OCI-LY1 (cell line): ENCODE measurements around the gene EPAS1.

ENCODE experiments used
- CTCF ChIP-seq: fragments of 200-600 bp; sonication (generic), shearing (Covaris generic); IDR thresholded peaks from 2 replicates; pipeline ENCODE4 v1.5.1; 2017; ENCODE audit warnings: mild to moderate bottlenecking, antibody characterized with exemption, low read length, moderate library complexity, mixed read lengths
- EZH2 ChIP-seq: fragments of 200-600 bp; sonication (generic), shearing (Covaris generic); IDR thresholded peaks from 2 replicates; pipeline ENCODE4 v1.8.0; 2017; ENCODE audit warnings: borderline replicate concordance, mixed run types, mild to moderate bottlenecking, antibody characterized with exemption, low read length, moderate library complexity, mixed read lengths

GRCh38 chr2:46286715-46287114 lies 10.5 kb upstream of the EPAS1 start:
- TF ChIP-seq CTCF (no peak), EZH2 (no peak)
